HG02798 (cell line): ENCODE results near the gene RB1.
"Not testable (repeated sequence)": the region's sequence is repeated elsewhere in the genome, so short reads cannot be mapped to it uniquely, and the experiment has no call there.

Source experiments
- ATAC-seq: cut with Tn5 transposase; IDR thresholded peaks from one replicate; pipeline ENCODE4 v1.9.1; 2021; ENCODE audit warnings: mild to moderate bottlenecking; ENCODE audit not compliant: unreplicated experiment, poor library complexity

RB1 gene

DNA sequence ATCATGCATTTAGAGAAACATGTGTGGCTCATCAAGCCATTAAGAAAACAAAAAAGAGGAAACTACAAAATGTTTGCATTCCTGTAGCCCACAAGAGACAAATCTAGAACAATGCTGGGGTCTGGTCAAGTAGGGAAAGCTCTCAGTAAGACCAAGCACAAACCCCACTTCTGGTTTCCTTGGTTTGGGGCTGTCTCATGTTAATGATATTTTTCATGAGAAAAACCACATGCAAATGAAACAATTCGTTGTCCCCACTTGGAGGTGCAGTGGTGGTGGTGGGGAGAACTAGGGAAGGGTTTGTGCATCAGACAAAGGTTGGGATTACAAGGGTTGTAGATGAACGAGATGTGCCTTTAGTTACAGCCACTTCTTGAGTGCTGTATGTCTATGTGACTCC, 7.0 kb upstream of the RB1 start:
- ATAC-seq: no peak

DNA sequence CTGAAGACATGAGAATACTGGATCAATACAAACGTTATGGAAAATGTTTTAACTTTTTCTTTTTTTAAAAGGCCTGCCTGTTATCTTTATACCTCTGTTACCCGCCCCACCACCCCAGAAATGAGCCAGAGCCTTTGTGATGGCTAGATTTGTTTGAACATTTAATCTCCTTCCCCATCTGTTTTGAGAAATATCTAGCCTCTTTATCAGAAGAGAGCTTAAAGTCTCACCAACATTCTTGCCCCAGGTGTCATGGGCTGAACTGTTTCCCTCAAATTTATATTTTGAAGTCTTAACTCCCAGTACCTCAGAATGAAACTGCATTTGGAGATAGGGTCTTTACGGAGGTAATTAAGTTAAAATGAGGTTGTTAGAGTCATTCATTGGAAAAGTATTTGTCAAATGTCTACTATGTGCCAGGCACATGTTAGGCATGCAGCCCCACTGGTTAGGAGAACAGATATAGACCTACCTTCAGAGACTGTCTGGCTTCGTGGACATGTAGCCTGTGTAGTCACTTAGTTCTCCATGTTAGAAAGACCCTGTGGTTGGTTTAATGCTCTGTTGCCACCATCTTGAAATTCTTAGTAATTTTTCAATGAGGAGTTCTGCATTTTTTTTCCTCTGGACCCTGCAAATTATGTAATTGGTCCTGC, 6.3 kb upstream of the RB1 start:
- ATAC-seq: no peak

DNA sequence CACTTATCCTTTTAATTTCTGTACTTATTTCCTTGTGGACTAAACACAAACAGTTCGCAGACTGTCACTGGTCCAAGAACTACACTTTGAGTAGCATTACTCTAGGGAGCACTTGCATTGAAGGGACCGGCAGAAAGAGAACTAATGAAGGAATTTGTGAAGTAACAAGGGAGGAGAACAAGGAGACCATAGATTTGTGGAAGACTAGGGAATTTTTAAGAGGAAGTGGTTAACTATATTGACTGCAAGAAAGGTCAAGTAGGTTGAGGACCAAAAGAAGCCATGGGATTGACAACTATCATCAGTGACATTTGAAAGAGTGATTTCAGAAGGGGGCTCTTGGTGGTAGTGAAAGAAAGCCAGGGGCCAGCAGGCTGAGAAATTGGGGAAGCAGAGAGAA, 4.0 kb upstream of the RB1 start:
- ATAC-seq: no peak

DNA sequence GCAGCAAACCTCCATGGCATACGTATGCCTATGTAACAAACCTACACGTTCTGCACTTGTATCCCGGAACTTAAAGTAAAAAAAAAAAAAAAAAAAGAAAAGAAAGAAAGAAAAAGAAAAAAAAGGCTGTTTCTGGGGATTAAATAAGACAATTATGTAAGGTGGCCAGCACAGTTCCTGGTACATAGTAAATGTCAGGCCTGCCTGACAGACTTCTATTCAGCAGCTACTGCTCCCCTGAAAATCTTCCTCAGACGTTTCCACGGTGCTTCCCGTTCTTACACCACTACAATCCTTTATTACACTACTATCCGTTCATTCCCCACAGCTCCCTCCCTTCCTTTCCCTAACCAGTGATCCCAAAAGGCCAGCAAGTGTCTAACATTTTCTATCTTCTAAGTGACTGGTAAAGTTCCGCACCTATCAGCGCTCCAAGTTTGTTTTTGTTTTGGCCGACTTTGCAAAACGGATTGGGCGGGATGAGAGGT, 636 bp upstream of the RB1 start:
- no peak for ATAC-seq

DNA sequence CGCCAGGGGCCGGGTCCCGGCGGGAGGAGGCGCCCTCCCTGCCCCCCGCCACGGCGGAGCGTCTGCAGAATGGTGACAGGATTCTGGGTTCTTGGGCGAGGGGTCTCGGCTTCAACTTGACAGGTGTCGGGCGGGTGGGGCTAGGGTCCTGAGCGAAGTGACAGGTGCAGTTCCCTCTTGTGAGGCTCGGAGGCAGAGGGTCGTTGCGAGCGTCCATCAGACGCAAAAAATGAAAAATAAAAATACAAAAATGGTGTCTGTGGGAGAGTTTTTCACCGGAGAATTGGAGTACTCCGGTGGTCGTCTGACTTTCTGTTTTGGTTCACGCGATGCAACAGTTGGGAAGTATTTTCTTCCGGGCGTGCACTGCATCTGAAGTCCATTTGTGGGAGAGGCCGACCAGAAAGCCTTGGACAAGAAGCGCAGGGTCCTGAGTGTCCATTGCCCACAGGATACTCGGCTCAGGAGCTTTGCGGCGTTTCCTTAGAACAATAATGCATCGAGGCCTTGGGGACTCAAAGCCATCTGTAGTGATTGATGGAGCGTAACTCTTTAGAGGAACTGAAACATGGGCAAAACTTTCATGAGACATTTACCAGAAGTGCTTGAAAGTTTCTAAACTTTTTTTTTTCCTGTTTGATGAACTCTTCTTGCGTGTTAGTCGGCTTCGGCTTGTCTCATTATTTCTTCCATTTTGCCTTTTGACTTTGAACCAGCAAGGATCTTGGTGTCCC, 759 bp downstream of the RB1 start:
- peak; percentile 68 for ATAC-seq

DNA sequence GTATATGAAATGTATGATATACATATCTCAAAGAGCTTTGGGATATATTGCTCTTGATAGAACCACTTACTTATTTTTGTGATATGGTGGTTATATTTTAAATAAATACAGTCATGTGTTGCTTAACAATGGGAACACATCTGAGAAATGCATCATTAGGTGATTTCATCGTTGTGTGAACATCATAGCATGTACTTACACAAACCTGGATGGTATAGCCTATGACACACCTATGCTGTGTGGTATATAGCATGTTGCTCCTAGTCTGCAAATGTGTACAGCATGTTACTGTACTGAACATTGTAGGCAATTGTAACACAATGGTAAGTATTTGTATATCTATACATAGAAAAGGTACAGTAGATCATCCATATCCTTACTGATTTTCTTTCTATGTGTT, 7.7 kb downstream of the RB1 start:
- ATAC-seq: no peak

DNA sequence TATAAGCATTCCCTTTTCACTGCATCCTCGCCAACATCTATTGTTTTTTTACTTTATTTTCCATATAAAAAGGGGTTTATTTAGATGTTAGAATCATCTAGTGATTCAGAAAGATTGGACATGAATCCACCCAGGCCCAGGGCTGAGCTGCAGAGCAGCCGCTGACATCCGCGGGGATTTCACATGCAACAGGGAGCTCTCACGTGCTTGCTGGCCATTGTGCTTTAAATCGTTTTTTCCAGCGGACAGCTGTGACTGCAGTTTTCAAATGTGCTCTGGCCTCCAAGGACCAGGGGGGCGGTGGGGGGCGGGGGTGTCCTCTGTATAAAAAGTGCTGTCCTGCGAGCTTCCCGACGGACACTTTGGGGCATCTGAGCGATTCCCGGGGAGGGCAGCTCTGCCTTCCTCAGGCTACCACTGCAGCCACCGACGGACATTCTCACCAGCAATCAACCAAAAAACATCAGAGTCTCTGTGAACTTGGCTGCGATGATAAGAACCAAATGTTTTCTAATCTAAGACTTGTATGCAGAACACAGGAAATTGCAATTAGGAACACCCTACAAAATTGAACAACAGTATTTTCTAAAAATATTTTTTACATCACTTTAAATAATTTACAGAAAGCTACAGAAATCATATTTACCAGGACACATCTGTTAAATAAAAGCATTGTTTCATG, 12.6 kb downstream of the RB1 start:
- no peak for ATAC-seq

DNA sequence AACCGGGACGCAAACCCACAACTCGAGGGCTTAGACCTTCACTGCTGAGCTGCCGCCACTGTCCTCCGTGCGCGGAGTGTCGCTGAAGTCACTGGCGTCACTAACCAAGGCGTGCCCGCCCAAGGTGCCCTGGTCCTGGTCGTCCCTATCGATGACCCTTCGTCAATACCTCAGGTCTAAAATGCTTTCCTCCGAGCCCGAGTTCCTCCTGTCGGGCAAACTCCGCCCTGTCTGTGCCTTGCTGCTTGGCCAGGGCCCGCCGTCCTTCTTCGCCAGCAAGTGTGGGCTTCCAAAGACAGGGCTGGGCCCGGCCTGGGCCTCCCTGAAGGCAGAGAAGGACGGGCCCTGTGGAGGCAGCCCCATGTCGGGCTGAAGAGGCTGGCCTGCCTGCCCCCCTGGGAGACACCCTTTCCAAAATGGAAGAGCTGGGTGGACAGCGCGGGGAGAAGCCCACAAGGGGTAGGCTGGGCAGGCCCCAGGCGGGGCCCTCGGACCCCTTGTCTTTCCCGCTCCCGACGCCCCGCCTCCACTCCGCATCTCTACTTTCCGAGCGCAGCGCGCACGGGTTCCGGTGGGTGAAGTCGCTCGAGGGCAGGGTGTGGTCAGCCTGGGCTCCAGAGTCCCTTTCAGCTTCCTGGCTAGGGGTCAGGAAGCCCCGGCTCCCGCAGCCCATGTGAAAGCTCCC, 13.4 kb downstream of the RB1 start:
- no peak for ATAC-seq

DNA sequence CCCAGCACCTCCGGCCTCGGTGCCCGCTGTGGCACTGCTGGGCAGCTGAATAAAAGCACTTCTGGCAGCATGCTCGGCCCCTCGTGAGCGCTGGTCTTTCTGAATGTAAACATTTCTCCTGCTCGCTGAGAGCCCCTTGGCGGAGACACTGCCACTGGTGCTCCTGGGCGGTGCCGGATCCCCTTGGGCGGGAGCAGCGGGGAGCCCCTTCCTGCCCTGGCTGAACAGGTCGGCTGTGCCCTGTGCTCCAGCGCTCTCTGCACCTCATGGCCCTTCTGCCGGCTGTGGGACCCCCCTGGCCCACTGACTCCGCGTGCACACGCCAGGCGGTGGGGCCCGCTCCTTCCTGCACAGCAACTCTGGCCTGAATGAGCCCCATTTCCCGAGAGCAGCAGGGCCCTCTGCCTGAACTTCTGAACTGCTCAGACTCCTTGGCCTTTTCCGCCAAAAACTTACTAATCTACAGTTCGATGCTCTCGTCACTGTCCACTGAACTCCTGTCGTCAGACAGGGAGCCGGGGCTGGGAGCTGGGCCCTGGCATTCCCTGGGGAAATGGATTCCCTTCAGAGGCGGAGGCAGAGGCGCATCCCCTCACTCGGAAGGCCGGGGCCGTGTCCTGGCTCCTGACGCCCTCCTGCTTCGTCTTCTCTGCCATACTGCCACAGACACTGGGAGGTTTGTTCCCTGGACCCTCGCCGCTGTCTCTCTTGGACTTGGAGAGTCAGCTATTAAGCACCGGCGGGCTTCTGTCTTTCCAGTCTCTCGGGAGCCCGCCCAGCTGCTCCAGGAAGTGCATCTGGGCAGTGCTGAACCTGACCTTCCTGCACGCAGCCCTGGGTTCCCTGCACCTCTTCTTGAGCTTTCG, 14.2 kb downstream of the RB1 start:
- peak; percentile 23 for ATAC-seq

DNA sequence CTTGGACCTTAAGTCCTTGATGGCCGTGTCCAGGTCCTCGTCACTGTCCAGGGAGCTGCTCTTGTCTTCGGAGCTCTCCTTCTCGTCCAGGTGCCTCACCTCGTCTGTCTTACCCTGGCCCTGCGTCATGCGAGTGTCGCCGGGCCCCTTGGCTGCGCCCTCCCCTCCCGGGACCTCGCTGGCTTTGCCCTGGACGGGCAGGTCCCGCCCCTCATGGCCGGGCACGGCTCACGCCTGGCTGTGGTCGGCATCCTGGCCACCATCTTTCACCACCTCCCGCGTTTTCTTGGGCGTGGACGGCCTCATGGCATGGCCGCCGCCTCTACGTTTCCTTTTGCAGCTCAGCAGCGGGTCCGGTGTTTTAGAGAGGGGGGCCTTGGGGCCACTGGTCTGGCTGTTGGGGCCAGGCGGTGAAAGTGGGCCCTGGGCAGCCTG, 14.8 kb downstream of the RB1 start:
- ATAC-seq: peak; percentile 31

DNA sequence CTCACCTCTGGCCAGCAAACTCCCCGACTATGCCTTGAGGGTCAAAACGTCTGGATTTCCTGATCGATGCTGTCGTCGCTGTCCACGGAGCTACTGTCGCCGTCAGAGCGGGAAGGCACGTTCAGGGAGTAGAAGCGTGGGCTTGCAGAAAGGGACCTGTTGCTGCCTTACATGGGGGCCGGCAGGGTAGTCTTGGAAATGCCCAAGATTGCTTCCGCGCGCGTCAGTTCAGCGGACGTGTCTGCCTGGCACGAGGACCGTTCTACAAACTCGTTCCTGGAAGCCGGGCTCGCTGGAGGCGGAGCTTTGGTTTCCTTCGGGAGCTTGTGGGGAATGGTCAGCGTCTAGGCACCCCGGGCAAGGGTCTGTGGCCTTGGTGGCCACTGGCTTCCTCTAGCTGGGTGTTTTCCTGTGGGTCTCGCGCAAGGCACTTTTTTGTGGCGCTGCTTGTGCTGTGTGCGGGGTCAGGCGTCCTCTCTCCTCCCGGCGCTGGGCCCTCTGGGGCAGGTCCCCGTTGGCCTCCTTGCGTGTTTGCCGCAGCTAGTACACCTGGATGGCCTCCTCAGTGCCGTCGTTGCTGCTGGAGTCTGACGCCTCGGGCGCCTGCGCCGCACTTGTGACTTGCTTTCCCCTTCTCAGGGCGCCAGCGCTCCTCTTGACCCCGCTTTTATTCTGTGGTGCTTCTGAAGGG, 15.4 kb downstream of the RB1 start:
- ATAC-seq: no peak

DNA sequence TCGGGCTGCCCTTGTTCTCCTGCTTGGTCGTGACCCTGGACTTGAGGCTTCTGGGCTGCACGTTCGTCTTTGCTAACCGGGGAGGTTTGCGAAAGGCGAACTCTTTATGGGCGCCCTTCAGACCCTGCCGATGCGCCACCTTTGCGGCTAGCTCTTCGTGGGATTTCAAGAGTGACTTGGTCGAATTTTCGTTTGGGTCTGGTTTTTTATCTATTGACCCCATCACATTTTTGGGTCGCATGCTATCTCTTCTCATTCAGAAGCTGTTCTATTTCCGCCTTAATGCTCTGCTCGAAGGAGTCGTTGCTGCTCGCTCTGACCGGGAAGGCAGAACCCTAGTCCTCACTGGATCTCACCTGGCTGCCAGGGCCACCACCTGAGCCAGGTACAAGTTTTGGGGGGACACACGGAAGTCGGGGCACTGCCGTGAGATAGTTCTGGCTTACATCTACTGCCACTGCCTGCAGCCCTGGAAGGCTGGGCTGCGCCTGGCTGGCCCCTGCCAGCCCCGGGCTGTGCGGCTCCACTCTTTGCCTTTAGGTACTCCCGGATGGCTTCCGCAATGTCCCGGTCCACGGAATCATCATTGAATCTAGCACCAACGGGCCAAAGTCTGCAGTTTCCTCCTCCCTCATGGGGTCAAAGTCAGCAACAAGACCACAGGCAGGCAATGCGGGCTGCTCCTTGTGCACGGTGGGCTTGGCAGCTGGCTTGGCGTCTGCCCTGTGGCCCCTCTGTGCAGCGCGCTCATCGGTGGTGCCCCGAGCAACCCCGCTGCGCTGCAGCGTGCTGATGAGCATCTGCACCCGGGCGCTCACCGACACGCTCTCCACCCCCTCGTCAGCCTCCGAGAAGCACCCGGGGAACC, 16.2 kb downstream of the RB1 start:
- ATAC-seq: no peak

DNA sequence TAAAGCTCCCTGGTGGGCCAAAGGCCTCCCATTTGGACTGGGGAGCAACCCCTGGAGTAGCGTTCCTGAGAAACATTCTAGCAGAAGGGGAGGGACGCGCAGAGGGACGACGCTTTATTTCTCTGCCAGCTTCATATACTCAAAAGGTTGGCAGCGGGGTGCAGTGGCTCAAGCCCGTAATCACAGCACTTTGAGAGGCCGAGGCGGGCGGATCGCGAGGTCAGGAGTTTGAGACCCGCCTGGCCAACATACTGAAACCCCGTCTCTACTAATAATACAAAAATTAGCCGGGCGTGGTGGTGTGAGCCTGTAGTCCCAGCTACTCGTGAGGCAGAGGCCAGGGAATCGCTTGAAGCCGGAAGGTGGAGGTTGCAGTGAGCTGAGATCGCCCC, 16.8 kb downstream of the RB1 start:
- ATAC-seq: no peak

DNA sequence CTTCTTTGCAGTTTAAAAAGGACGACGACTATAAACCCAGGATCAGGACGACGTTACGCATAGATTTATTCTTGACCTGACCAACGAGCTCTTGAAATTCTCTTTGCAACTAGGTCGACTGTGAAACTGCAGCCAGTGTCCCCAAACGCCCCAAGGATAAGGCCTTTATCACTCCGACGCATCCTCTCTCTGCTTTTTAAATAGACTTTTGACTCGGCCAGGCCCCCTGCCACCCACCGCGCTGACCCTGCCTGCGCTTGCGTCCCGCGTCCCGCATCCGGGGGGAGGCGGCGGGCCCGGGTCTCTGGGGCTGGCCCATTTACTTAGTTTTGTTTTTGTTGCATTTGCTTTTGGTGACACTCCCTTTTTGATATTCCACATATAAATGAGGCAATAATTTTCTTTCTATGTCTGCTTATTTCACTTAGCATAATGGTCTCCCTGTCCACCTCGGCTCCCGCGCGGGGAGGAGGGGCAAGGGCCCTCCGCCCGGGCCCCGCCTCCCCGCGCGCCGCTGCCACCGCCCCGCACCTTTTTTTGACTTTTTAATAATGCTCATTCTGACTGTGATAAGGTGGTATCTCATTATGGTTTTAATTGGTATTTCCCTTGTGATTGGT, 17.4 kb downstream of the RB1 start:
- ATAC-seq: no peak

DNA sequence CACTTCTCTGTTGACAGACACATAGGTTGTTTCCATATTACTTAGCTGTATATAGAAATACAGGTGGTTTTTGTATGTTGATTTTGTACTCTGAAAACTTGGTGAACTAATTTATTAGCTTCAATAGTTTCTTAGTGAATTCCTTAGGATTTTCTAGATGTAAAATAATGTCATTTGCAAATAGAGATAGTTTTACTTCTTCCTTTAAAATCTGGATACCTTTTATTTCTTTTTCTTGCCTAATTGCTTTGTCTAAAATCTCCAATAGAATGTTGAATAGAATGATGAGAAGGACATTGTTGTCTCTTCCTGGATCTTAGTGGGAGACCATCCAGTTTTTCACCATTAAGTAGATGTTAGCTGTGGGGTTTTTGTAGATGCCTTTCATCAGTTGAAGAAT, 18.7 kb downstream of the RB1 start:
- ATAC-seq: no peak

DNA sequence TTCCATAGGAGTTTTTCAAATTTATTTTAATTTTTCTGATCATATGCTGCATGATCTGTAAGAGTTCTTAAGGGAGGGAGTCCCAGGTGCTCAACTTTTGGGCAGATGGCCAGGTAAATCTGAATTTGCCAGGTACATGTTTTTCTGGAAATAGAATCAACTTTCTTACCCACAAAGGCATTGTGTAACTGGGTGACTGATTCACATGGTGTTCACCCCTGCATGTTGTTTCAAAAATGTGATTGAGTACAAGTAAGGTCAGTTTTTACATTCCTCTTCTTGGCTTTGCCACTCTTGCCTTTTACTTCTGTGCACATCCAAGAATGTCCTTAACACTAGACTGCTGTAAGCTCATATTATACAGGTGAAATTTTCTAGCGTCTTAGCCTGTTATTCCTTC, 30.4 kb downstream of the RB1 start:
- no peak for ATAC-seq

DNA sequence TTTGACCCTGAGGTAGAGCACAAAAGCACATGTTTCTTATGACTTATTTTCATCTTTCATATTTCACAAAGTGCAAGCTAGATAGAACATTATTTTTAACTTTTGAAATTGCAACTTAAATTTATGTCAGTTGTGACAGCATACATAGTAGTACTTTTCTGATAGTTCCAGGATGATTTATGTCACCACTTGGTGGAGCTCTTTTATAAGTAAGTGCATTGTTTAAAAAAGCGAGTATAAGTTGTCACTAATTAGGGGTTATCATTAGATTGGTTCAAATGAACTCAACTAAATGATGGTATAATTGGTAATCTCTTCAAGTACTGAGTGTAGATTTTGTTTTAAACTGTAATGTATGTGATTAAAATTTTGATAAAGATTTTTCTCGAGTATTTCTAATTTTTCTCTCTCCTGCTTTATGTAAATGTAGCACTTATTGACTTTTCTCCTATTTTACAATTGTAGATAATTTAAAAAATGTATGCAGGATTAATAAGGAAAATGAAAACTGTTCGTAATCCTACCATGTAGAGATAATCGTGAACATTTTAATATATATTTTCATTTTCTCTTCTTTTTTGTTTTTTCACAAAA, 31.1 kb downstream of the RB1 start:
- no peak for ATAC-seq

DNA sequence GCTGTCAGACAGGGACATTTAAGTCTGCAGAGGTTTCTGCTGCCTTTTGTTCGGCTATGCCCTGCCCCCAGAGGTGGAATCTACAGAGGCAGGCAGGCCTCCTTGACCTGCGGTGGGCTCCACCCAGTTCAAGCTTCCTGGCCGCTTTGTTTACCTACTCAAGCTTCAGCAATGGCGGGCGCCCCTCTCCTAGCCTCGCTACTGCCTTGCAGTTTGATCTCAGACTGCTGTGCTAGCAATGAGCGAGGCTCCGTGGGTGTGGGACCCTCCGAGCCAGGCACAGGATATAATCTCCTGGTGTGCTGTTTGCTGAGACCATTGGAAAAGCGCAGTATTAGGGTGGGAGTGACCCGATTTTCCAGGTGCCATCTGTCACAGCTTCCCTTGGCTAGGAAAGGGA, 35.6 kb downstream of the RB1 start:
- not testable (repeated sequence) for ATAC-seq
